ENCODE measurements around the gene CIZ1. TPM values are rescaled to one million over a fixed set of nuclear protein-coding genes. Genes with fewer than 3 reads are reported as not detected.

The CIZ1 gene
- total RNA-seq, 1 experiment from 2014 or later, result 93.7 TPM

DNA sequence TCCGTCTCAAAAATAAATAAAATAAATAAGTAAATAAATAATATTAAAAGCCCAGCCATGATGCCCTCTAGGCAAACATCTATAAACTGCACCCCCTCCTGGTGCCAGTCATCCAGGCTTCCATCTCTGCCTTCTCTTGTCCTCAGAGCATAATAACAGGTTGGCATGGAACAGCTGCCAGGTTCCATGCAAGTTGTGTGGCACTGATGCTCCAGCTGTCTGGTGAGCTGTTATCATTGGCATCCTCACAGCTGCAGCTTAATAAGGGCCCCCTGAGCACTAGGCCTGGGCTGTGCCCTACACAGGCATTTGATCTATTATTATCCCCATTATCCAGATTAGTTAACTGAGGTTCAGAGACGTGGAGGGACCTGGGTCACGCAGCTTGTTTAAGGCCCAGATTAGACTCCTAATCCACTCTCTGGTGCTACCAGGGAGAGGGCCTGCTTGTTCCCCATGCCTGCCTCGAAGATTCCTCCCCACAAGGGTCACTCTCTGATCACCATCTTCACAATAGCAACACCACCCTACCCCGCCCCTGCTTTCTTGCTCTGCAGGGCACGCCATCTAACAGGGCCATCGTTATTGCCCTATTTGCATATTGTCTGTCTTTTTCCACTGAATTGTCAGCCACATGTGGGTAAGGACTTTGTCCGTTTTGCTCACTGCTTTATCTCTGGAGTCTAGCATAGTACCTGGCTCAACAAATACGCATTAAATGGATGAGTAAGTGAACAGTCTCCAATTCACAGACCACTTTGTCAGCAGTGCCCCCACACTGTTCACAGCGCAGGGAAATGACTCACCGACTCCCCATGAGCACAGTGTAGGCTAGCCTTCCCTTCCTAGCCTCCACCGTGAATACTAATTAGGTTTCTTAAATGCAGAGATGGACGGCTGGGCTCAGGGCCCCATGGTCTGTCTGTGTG lies 10.3 kb upstream of the CIZ1 start:
- no peak overlapping the region for H3K4me3 Mint-ChIP-seq (ENCODE audit: low read depth, unreplicated experiment)
- H3K27me3 Mint-ChIP-seq (ENCODE audit: unreplicated experiment), result no peaks in the 10 kb centered on the region
- intact Hi-C loops (cut with micrococcal nuclease; ENCODE audit: unreplicated experiment), result no loop called here
- H3K4me1 Mint-ChIP-seq (ENCODE audit: low read depth, unreplicated experiment), result peaks cover 8% of the 10 kb centered on the region
- H3K9me3 Mint-ChIP-seq (ENCODE audit: low read depth, unreplicated experiment), result no peaks in the 10 kb centered on the region
- BruUV-seq (replicated peaks), result no TSS peak
- CTCF ChIA-PET, result no interaction called here
- no peak overlapping the region for H3K27ac Mint-ChIP-seq (ENCODE audit: unreplicated experiment)
- no peak for TF ChIP-seq CTCF (IDR thresholded peaks at IDR 0.05; ENCODE audit: unreplicated experiment)
- peaks cover 21% of the 10 kb centered on the region for H3K36me3 Mint-ChIP-seq (ENCODE audit: insufficient read depth, unreplicated experiment)
- DNase-seq, result no peak

DNA sequence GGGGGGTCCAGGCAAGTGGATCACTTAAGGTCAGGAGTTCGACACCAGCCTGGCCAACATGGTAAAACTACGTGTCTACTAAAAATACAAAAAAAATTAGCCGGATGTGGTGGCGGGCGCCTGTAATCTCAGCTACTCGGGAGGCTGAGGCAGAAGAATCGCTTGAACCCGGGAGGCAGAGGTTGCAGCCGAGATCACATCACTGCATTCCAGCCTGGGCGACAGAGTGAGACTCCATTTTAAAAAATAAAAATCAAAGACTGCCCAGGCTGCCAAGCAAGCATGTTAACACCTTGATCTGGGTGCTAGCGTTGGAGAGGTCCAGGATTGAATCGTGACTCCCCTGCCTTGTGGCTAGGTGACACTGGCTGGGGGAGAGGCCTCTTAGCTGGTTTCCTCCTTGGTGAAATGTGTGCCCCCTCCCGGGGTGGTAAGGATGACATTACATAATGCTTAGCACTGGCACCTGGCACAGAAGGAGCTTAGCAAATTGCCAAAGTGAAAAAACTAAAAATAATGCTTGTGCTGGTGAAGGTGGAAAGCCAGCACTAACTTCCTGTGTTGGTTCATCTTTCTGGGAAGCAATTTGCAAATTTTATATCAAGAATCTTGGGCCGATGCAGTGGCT lies 2.2 kb upstream of the CIZ1 start:
- Mint-ChIP-seq H3K36me3 (ENCODE audit: insufficient read depth, unreplicated experiment) (peaks cover 34% of the 10 kb centered on the region), H3K27ac (ENCODE audit: unreplicated experiment) (peak overlapping the region; percentile 83), H3K9me3 (ENCODE audit: low read depth, unreplicated experiment) (no peaks in the 10 kb centered on the region), H3K4me3 (ENCODE audit: low read depth, unreplicated experiment) (peak overlapping the region; percentile 87), H3K4me1 (ENCODE audit: low read depth, unreplicated experiment) (no peaks in the 10 kb centered on the region), H3K27me3 (ENCODE audit: unreplicated experiment) (no peaks in the 10 kb centered on the region)
- BruUV-seq (replicated peaks), result no TSS peak
- no peak for TF ChIP-seq CTCF (IDR thresholded peaks at IDR 0.05; ENCODE audit: unreplicated experiment)
- no peak for DNase-seq
- intact Hi-C loops (cut with micrococcal nuclease; ENCODE audit: unreplicated experiment), result no loop called here
- CTCF ChIA-PET, result interaction anchor here (0.6 to 0.9 kb wide), 3 partner anchors 10 to 62 kb away, joined by 3 read pairs; no protein-coding TSS in a partner anchor

DNA sequence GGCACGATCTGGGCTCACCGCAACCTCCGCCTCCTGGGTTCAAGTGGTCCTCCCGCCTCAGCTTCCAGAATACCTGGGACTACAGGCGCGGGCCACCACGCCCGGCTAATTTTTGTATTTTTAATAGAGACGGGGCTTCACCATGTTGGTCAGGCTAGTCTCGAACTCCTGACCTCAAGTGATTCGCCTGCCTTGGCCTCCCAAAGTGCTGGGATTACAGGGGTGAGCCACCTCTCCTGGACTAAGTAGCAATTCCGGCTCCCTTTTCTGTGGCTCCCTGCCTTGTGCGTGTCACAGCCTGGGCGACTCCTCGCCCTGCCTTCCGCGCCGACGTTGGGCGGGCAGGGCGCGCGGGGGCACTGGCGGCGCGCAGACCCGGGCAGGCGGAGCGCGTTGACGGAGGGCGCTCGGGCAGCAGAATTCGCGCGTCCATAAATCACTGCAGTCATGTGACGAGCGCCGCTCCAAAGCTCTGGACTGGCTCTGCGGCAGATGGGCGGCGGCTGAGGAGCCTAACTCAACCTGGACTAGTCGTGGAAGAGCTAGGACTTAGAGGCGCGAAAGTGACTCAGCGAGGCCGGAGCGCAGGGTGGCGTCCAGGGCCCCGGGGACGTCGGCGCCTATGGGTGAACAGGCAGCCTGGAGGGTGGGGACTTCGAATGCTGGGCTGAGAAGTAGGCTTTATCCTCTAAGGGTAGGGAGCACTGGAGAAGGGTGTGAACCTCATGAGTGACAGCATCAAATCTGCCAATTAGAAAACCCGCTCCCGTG lies 1.4 kb upstream of the CIZ1 start:
- Mint-ChIP-seq H3K27me3 (ENCODE audit: unreplicated experiment) (no peaks in the 10 kb centered on the region), H3K9me3 (ENCODE audit: low read depth, unreplicated experiment) (no peaks in the 10 kb centered on the region), H3K27ac (ENCODE audit: unreplicated experiment) (peak overlapping the region; percentile 83), H3K36me3 (ENCODE audit: insufficient read depth, unreplicated experiment) (peaks cover 41% of the 10 kb centered on the region), H3K4me1 (ENCODE audit: low read depth, unreplicated experiment) (no peaks in the 10 kb centered on the region), H3K4me3 (ENCODE audit: low read depth, unreplicated experiment) (peak overlapping the region; percentile 87)
- peak; percentile 87 for DNase-seq
- intact Hi-C loops (cut with micrococcal nuclease; ENCODE audit: unreplicated experiment), result no loop called here
- no peak for TF ChIP-seq CTCF (IDR thresholded peaks at IDR 0.05; ENCODE audit: unreplicated experiment)
- no TSS peak for BruUV-seq (replicated peaks)
- CTCF ChIA-PET, result interaction anchor here (0.6 to 0.9 kb wide), 4 partner anchors 9 to 1585 kb away, joined by 3 read pairs; no protein-coding TSS in a partner anchor

Measured in Calu3 (cell line).